Epithelial cell of proximal tubule (primary cell): ENCODE measurements around the gene SRSF1. TPM values are rescaled to one million over a fixed set of nuclear protein-coding genes. Genes with fewer than 3 reads are reported as not detected.
"Not testable (repeated sequence)": the region's sequence is repeated elsewhere in the genome, so short reads cannot be mapped to it uniquely, and the experiment has no call there.

ENCODE experiments used
- DNase-seq: peaks from one replicate; pipeline ENCODE4 v3.0.0-alpha.2; 2011; ENCODE audit warnings: low read depth
- H3K4me3 ChIP-seq: 2 replicates; pipeline ENCODE4 v1.5.1; 2011; ENCODE audit warnings: low read depth, mild to moderate bottlenecking, low read length
- total RNA-seq: library from RNA; depleted of rRNA; stranded (reverse); fragments of >200 nt; gene quantifications from 2 replicates; pipeline ENCODE4 v1.2.3, GENCODE V29; 2015
- TF ChIP-seq, protein P1 (sequence below): conservative IDR thresholded peaks from 2 replicates; pipeline ENCODE4 v1.5.1; 2012; ENCODE audit warnings: low read depth, mild to moderate bottlenecking, low read length

The SRSF1 gene
- total RNA-seq, 1 donor from 2014 or later, result 293 TPM

DNA sequence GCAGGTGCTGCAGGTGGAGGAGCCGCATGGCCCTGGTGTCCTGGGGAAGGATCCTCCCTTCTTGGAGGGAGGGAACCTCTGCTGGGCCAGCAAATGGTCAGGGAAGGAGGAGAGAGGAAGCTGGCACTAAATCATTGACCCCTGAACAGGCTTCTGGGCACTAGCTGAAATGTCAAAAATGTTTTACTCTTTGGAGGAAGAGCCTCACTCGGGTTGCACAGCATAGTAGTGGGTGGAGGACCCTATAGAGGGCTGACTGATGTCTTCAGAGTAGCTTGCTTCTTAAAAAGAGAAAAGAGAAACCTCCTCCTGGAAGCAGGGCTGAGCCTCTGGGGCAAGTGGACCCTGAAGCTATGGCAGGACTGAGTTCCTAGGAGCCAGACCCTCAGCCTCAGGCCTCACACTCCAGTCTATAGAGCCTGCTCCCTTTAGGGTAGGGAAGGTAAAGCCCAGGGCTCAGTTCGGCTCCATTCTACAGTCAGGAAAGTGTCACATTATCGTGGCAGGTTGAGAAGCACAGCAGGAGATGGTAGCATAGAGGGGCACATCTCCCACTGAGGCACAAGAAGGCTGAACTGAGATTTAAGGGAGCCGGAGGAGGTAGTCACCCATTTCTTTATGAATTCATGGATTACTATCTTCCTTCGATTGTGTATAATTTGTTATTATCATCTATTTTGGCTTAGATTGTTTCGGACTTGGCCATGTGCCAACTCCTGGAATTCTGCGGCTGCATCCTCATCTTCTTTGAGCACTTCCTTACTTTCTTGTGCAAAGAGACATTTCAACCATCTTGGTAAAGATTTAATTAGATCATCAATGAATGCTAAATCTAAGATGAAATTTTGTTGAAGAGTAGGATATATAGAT, 44.5 kb downstream of the SRSF1 start:
- DNase-seq, result no peak
- H3K4me3 ChIP-seq, result no peak overlapping the region
- TF ChIP-seq, protein P1, sequence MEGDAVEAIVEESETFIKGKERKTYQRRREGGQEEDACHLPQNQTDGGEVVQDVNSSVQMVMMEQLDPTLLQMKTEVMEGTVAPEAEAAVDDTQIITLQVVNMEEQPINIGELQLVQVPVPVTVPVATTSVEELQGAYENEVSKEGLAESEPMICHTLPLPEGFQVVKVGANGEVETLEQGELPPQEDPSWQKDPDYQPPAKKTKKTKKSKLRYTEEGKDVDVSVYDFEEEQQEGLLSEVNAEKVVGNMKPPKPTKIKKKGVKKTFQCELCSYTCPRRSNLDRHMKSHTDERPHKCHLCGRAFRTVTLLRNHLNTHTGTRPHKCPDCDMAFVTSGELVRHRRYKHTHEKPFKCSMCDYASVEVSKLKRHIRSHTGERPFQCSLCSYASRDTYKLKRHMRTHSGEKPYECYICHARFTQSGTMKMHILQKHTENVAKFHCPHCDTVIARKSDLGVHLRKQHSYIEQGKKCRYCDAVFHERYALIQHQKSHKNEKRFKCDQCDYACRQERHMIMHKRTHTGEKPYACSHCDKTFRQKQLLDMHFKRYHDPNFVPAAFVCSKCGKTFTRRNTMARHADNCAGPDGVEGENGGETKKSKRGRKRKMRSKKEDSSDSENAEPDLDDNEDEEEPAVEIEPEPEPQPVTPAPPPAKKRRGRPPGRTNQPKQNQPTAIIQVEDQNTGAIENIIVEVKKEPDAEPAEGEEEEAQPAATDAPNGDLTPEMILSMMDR, result no peak

DNA sequence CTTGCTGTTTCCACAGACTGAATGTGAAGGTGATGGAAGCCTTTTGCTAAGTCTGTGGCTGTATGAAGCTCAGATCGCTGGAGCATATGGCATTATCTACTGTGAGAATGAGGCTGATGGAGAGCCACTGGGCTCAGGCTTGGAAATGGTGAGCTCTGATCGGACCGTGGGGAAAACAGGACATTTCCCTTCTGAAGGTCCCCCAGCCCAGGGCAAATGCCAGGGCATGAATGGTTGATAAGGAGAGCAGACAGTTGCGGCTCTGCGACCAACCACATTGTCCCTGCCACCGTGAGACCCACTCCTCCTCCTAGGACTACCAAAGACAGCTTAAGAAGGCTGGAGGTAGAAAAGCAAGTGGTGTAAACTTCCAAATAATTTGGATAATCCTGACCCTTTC, 47.1 kb downstream of the SRSF1 start:
- TF ChIP-seq, protein P1, result no peak
- DNase-seq, result no peak
- H3K4me3 ChIP-seq, result no peak overlapping the region

DNA sequence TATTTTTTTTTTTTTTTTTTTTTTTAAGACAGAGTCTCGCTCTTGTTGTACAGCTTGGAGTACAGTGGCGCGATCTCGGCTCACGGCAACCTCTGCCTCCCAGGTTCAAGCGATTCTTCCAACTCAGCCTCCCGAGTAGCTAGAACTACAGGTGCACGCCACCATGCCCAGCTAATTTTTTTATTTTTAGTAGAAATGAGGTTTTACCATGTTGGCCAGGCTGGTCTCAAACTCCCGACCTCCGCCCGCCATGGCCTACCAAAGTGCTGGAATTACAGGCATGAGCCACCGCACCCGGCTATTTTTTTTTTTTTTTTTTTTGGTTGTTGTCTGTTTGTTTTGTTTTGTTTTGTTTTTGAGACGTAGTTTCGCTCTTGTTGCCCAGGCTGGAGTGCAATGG, 48.7 kb downstream of the SRSF1 start:
- not testable (repeated sequence) for DNase-seq, H3K4me3 ChIP-seq

DNA sequence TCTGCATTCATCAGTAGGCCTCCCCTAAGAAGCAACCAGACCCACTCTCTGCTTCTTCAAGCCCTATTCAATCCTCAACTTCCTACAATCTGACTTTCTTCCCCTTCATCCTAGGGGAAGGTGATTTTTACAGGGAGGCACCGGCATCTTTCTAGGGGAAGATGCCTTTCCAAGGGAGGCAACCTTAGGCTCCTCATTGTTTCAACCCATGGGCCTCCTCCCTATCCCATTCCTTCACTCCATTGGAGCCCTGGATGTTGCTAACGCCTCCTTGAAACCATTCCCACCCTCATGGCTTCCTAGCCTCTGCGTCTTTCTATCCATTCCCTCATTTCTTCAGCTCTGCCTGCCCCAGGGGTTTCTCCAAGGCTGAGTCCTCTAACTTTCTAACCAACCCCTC, 49.2 kb downstream of the SRSF1 start:
- no peak for DNase-seq
- no peak overlapping the region for H3K4me3 ChIP-seq
- TF ChIP-seq, protein P1, result no peak

DNA sequence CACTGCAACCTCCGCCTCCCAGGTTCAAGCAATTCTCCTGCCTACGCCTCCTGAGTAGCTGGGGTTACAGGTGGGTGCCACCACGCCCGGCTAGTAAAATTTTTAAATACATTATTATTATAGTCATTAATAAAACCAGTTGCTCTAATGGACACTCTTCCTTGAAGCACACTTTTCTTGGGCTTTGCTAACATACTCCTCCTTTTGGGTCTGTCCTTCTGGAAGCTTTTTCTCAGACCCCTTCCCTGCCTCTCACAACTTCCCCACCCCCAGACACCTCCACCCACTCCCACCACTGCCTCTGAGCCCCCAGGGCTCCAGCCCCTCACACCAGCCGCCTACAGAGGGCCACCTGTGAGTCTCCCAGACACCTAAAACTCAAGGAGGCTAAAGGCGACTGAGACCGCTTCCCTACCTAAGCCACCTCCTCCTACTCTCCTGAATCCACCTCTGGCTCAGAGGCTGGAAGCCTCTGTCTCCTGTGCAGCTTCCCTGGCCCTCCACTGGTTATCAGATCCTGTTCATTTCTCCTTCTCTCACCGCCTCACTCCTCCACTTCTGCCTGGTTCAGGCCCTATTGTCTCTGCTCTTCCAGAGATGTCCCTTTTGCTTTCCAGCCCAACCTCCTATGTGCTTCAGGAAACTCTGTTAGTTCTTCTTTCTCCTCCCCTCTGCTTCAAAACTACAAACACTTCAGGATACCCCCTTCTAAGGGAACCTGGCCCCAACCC, 49.8 kb downstream of the SRSF1 start:
- H3K4me3 ChIP-seq, result no peak overlapping the region
- TF ChIP-seq, protein P1, result no peak
- DNase-seq, result no peak

DNA sequence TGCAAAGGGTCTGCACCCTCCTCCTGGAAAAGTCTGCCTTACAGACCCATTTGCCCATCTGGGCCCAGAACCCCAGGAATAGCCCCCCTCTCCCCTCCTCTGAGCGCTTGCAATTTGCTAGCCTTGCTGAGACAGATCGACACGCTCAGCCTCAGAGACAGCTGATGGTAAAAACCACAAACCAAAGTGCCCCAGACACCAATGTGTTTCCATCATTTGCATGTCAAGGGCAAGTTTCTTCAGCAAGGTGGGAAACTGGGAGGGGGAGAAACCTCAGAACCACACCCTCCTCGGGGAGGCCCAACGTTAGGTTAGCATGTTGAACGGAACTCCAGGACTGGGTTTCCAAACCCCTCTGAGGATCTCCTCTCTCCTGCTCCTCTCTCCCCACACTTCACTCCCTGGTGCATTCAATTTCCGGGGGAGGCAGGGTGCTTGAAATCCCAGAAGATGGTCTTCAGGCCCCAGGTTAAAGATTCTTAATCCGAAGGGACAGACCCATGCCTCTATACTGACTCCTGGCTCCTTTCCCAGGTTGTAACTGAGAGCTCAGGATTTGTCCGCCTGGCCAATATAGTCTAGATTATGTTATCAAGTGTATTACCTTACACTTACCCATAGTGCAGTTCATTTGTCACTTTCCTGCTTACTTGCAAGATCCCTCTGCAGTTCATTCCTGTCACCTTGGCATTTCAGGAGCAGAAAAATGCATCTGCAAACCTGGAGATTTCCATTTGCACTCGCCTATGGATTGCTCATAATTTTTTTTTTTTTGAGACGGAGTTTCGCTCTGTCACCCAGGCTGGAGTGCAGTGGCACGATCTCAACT, 50.5 kb downstream of the SRSF1 start:
- DNase-seq, result no peak
- TF ChIP-seq, protein P1, result no peak
- no peak overlapping the region for H3K4me3 ChIP-seq
